GM12891 (cell line): ENCODE results near the gene IFT172.

Experiments used
- POLR2A ChIP-seq: IDR thresholded peaks from 2 replicates; pipeline ENCODE4 v1.6.1; 2011; ENCODE audit warnings: low read depth, low read length, control low read depth
- POLR2AphosphoS5 ChIP-seq: IDR thresholded peaks from 2 replicates; pipeline ENCODE4 v1.6.1; 2011; ENCODE audit warnings: low read depth, low read length, control low read depth
- POU2F2 ChIP-seq: IDR thresholded peaks from 2 replicates; pipeline ENCODE4 v1.6.1; 2011; ENCODE audit warnings: low read depth, mild to moderate bottlenecking, control low read depth, low read length, moderate library complexity

DNA sequence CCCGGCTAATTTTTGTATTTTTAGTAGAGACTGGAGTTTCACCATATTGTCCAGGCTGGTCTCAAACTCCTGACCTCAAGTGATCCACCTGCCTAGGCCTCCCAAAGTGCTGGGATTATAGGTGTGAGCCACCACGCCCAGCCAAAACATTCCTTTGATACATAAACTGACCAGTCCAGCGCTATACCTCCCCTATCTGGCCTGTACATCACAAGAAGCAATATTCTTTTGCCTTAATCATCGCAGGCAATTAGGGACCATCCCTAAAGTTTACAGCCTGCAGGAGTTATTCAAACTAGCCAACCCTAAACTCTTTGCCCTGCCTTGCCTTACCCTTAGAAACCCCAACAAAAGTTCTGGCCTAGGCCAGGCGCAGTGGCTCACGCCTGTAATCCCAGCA lies 73.4 kb downstream of the IFT172 start:
- TF ChIP-seq POLR2AphosphoS5 (no peak), POLR2A (no peak), POU2F2 (no peak)
